CD4-positive, alpha-beta T cell treated with Interleukin-15 for 1 hour (primary cell): ENCODE data around the gene MPP2.
A peak's percentile ranks its signal among the peaks of the same experiment; 100 is the strongest.
"Not testable (repeated sequence)": the region's sequence is repeated elsewhere in the genome, so short reads cannot be mapped to it uniquely, and the experiment has no call there.

Experiments used
- DNase-seq: peaks from one replicate; pipeline ENCODE4 v3.0.0-alpha.2; 2020

MPP2 gene

DNA sequence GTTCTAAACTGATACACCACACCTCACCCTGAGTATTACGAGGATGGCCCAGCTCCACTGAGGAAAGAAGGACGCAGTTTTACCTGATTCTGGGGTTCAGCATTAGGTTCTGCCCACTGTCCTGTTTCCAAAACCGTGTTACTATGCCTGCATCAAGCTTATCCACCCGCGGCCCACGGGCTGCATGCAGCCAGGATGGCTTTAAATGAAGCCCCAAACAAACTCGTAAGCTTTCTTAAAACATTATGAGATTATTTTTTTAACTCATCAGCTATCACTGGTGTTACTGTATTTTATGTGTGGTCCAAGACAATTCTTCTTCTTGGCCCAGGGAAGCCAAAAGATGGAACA is 64.4 kb downstream of the MPP2 start:
- DNase-seq = no peak

DNA sequence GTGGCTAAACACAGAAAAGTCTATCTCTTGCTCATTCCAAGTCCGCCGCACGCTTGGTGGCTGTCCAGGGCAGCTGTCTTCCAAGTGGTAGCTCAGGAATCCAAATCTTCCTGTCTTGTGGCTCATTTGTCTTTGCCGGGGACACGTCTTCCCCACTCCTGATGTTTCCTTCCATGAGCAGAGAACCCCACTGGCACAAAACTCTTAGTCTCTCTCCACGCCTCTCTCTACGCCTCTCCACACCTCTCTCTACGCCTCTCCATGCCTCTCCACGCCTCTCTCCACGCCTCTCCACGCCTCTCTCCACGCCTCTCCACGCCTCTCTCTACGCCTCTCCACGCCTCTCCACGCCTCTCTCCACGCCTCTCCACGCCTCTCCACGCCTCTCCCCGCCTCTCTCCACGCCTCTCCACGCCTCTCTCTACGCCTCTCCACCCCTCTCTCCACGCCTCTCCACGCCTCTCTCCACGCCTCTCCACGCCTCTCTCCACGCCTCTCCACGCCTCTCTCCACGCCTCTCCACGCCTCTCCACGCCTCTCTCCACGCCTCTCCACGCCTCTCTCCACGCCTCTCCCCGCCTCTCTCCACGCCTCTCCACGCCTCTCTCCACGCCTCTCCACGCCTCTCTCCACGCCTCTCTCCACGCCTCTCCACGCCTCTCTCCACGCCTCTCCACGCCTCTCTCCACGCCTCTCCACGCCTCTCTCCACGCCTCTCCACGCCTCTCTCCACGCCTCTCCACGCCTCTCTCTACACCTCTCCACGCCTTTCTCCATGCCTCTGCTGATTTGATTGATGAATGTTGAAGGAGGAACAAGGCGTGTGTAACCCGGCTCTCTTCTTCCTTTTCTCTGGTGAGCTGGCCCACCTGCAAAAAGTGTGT is 65.0 kb downstream of the MPP2 start:
- not testable (repeated sequence) for DNase-seq

DNA sequence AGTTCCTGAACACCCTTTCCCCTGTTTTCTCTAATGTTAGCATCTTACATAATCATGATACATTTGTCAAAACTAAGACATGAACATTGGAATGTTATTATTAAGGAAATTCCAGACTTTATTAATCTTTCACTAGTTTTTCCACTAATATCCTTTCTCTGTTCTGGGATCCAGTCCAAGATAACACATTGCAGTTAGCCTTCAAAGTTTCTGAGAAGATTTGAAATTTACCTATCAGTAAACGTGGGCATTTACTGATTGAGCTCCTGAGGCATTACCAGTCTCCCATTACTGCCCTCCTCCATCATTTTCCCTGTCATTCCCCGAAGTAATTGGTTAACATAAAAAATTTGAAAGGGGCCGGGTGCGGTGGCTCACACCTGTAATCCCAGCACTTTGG is 66.1 kb downstream of the MPP2 start:
- DNase-seq = no peak

DNA sequence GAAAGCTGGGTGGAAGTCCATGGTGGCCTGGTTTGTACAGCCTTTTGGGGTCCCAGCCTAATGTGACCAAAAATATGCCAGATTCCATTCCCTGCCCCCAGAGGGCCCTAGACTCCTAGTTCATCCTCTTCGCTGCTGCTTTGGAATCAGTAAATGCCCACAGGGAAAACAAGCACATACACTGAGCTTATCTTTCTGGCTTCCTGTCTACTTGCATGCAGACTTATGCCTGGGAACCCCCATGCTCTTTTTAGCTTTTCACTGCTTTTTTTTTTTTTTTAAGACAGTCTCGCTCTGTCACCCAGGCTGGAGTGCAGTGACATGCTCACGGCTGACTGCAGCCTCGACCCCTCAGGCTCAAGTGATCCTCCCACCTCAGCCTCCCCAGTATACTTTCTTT is 66.5 kb downstream of the MPP2 start:
- no peak for DNase-seq

DNA sequence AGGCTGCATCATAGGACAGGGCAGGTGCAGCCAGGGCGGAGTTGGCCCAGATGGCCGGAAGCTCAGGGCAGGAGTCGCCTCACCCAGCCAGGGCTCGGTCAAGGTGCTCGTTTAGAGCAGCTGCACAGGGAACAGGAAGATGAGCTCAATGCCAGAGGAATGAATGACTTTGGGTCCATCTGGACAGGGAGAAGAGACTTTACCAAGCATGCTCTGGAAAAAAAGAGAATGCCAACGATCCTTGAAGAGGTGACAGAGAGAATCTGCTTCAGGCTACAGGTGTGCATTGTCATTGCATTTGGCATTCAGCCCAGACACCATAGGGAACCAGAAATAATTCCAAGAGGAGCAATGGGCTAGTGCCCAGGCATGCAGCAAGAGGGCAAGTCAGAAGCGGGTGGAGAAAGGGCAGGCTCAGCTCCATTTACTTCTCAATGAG is 67.6 kb downstream of the MPP2 start:
- no peak for DNase-seq

DNA sequence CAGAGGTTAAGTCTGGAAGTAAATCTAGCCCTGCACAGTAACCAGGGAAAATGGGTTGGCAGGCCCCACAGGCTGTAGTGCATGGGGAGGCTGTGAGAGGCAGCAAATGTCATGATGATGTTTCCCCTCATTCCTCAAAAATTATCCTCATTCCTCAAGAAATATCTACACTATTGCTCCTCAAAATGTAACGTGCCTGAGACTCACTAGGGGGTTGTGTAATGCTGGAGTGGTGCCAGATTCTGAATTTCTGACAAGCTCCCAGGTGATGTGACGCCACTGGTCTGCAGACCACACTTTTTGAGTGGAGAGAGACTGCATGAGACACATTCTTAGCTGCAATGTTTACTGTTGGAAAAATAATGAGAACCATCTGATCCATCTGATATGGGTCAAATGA is 73.2 kb downstream of the MPP2 start:
- DNase-seq = no peak

DNA sequence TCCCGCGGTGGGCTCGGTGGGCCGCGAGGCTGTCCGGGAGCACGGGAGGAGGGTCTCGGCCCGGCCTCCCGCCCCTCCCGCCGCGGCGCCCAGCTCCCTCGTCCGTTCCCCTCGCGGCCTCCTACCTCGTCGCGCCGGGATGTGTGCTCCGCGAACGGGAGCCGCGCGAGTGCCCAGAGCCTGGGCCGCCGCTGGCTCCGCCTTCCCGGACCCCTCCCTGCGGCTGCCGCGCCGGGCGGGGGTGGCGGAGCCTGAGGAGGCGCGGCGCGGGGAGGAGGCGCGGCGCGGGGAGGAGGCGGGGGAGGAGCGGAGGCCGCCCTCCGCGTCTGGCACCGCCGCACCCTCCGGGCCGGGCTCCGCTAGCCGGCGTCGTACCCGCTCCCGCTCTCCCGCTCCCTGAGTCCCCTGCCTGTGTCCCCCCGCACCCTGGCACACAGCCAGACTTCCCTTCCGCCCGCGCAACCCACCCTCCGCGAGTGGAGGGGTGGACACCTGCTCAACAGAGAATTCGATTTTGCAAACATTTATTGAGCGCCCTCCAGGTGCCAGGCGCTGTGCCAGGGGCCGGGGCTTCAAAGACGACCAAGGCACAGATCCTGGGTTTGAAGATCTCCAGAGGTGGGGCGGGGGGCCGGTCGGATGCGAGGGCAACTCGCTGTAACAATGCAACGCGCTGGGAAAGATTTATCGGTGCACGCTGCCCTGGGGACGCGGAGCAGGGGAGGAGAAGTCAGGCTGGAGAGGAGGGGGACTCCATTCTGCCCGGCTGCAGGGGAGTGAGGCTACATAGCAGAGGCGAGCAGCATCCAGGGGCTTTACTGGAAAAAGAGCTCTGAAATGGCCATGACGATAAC is 74.1 kb downstream of the MPP2 start, which contains the start of gene MPP3:
Gene MPP3 (minus strand): TSS at position 171 of the 854 bp plus-strand sequence. CDS start 1,240 bp downstream, outside the sequence.
- DNase-seq = peak; percentile 47

DNA sequence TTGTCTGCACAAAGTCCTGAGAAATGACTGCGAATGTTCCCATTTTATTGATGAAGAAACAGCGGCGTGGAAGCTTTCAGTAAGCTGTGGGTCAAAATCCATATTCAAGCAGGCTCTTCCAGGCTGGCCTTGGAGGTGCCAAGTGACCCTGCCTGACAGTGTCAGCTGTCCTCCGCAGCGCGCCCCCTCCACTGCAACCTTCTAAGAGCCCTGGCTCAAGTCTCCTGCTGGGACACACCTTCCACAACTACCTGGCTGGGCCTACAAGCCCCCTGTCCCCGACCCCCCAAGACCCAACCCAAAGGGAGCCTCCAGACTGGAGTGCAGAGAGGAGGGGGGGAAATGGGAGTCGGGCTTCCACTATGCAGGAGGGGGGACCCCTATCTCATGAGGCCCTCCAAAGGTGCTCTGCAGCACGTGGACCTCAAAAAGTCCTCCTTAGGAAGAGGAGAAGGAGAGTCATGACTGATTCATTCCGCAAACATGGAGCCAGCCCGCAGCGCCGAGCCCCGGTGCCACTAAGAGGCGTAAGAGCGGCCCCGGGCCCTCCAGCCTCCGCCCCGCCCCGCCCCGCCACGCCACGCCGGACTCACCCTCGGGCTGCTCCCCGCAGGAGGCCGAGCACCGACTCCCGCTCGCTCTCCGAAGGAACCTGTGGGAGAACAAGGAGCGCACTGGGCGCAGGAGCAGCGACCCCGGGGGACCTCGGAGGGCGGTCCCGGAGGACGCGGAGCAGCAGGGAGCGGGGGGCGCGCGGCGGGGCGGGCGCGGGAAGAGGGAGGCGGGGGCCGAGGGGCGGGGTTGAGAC is 75.0 kb downstream of the MPP2 start:
- DNase-seq = no peak

DNA sequence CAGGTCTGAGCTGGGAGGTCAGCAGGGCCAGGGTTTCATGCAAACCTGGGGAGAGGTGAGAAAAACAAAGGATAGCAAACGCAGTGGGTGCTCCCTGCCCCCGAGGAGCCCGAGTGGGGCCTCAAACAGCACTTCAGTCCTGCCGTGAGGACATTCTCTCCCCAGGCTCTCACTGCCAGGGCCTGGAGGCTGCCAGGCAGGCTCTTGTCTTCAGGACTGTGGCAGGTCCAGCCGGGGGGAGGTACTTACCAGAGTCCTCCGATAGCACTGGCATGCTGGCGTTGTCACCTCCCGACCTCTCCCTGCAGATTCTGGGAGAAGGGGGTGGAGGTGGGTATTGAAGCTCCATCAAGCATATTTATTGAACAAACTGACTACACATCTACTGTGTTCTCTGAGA is 75.7 kb downstream of the MPP2 start:
- no peak for DNase-seq

DNA sequence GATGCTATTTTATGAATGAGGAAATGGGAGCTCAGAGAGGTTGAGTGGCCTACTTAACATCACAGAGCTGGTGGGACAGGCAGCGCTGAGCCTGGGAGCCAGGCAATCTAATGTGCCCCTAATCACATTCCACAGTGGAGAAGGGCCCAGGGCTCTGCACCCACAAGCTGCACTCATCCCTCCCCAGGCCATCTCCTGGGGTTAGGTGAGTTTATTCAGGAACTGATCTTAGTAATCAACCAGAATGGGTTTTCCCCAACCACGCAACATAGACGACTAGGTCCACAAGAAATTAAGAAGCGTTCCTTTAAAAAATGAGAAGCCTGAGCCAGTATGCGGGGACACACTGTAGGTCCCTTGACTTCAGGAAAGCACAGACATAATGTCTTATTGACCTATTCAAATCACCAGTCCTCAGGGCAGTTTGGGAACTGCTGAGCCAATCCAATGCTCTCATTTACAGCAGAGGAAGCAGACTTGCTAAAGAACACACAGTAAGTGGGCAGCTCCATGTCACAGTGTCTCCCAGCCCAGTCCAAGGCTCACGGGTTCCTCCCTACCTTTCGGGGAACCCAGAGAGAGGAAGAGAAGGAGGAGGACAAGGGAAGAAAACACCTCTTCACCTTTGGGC is 76.7 kb downstream of the MPP2 start:
- no peak for DNase-seq

DNA sequence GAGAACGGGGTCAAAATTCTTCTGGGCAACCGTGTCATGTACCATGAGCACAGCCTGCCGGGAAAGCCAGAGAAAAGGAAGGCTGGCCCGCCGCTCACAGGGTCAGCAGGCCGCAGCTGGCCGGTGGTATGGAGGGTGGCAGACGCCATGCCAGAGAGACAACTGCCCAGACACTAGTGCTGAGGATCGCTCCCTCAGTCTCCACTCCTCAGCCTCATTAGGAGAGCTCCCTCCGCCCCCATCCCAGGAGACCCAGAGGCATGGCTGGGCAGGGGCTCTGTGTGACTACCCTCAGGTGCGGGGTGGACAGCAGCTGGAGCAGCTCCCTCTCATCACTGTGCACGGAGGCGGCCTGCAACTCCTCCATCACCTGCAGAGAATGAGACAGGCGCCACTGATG is 77.6 kb downstream of the MPP2 start:
- DNase-seq = no peak

DNA sequence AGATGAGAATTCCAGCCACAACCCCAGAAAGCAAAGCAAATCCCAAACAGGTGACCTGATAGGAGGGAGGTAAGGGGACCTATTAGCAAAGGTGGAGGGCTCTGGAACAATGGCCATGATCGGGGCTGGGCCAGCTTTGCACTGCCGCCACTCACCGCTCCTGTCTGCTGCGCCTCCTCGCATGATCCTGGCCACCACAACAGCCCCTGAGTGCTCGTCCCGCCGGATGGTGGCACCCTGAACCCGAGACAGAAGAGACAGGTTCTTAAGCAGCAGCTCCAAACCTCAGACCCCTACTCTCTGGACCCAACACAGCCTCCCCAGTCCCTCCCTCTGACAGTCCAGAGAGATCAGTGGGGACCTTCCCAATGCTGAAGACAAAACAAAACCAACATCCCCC is 79.7 kb downstream of the MPP2 start:
- DNase-seq = no peak

DNA sequence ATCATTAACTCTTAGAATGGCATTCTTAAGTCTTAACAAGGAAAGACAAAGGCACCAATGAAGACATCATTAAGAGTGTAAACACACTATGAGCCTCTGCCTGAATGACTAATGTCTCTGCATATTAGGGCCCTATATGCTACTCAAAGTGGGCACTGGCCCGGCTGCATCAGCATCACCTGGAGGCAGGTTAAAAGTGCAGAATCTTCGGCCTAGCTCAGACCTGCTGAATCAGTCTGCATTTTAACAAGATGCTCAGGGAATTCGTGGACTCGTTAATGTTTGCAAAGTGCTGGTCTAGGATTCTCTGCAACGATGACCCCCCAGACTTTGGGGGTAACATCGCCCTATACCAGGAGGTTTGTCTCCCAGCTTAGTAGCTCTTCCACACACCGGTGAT is 81.1 kb downstream of the MPP2 start:
- no peak for DNase-seq

DNA sequence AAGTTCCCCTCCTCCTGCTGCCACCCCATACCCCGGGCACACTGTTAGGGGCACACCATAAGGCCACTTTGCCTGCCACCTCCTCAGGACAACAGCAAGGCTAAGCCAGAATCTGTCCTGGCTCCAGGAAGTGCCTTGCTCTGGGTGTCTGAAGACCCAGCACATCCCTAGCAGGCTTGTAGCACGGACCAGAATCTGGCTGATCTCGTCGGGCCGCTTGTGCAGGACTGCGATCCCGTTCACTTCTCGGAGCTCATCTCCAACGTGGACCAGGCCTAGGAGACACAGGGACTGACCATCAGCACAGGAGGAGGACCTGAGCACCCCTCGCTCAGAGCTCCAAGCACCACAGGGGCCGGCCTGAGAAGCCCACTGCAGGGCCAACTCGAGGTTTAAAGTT is 81.8 kb downstream of the MPP2 start:
- DNase-seq = no peak
